MM.1S (cell line): ENCODE results near the gene HDAC7.

ENCODE experiments used
- EZH2 ChIP-seq: fragments of 300-600 bp; sonication (generic); optimal IDR thresholded peaks from 2 replicates; pipeline ENCODE3; 2017; ENCODE audit warnings: low read depth, mild to moderate bottlenecking, antibody characterized with exemption, low read length, mixed read lengths
- EZH2phosphoT487 ChIP-seq: fragments of 300-600 bp; sonication (generic); IDR thresholded peaks from 2 replicates; pipeline ENCODE4 v1.6.1; 2018; ENCODE audit warnings: antibody characterized with exemption, low read length
- TF ChIP-seq, protein P1 (sequence below): fragments of 300-600 bp; sonication (generic); IDR thresholded peaks from 2 replicates; pipeline ENCODE4 v1.5.1; 2016; ENCODE audit warnings: antibody characterized with exemption, low read length, mixed read lengths

DNA sequence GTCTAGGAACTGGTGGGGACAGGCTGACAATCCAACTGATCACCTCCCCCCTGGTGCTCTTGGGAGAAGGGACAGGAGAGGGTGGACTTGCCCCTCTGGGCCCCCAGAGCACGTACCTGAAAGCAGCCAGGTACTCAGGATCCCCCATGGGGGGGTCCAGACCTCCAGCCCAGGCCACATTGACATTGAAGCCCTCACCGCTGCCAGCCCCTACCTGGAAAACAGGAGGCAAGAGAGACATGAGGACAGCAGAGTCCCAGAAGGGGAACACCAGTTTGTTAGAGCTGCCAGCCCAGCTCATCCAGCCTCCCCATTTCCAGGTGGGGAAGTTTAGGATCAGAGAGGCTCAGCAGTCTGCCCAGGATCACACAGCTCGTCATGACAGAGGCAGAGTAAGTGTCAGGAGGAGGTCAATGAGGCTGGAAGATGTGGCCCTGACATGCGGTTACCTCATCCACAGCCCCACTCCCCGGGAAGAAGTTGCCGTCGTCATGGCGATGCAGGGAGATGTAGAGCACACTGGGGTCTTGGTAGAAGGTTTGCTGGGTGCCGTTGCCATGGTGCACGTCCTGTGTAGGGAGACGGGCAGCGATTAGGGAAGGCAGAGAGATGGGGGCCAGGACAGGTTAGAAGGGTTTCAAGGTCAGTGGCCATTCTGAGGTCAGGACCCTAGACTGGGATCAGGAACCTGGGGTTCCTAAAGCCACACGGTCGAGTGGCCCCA, 31.9 kb downstream of the HDAC7 start:
- TF ChIP-seq EZH2 (no peak), EZH2phosphoT487 (no peak)
- TF ChIP-seq, protein P1, sequence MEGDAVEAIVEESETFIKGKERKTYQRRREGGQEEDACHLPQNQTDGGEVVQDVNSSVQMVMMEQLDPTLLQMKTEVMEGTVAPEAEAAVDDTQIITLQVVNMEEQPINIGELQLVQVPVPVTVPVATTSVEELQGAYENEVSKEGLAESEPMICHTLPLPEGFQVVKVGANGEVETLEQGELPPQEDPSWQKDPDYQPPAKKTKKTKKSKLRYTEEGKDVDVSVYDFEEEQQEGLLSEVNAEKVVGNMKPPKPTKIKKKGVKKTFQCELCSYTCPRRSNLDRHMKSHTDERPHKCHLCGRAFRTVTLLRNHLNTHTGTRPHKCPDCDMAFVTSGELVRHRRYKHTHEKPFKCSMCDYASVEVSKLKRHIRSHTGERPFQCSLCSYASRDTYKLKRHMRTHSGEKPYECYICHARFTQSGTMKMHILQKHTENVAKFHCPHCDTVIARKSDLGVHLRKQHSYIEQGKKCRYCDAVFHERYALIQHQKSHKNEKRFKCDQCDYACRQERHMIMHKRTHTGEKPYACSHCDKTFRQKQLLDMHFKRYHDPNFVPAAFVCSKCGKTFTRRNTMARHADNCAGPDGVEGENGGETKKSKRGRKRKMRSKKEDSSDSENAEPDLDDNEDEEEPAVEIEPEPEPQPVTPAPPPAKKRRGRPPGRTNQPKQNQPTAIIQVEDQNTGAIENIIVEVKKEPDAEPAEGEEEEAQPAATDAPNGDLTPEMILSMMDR: no peak
